HL-60/S4 treated with retinoic acid at 250 ng/mL for 4 days and 3 days (cell line): ENCODE data around the gene ZNF385D.

Experiments
- in situ Hi-C: fragments of 300-500 bp; cut with MboI; formaldehyde crosslinking; loops from 2 replicates; pipeline ENCODE4 v1.7.0; 2022; ENCODE audit warnings: low sequenced_read_pairs

The ZNF385D gene

GRCh38 chr3:21750831-21751391 lies at the start of gene ZNF385D:
TSS of gene ZNF385D (minus strand) at chr3:21751210. CDS start at chr3:21750916, 294 bp downstream.
- in situ Hi-C loops, result no loop called here

- in situ Hi-C loops, result no loop called here
Measured at GRCh38 chr3:21798356-21799088, 47.5 kb upstream of the ZNF385D start.

GRCh38 chr3:21795921-21796320 lies 44.9 kb upstream of the ZNF385D start:
- in situ Hi-C loops, result no loop called here

GRCh38 chr3:21795152-21795837 lies 44.3 kb upstream of the ZNF385D start:
- in situ Hi-C loops, result no loop called here

GRCh38 chr3:21794291-21794690 lies 43.3 kb upstream of the ZNF385D start:
- in situ Hi-C loops, result no loop called here

- in situ Hi-C loops, result no loop called here
Measured at GRCh38 chr3:21792176-21792575, 41.2 kb upstream of the ZNF385D start.

GRCh38 chr3:21791356-21791755 lies 40.3 kb upstream of the ZNF385D start:
- in situ Hi-C loops, result no loop called here

GRCh38 chr3:21790466-21790865 lies 39.5 kb upstream of the ZNF385D start:
- in situ Hi-C loops, result no loop called here

GRCh38 chr3:21789730-21790129 lies 38.7 kb upstream of the ZNF385D start:
- in situ Hi-C loops, result no loop called here

- in situ Hi-C loops, result no loop called here
Measured at GRCh38 chr3:21786438-21786797, 35.4 kb upstream of the ZNF385D start.

- in situ Hi-C loops, result no loop called here
Measured at GRCh38 chr3:21785765-21786437, 34.9 kb upstream of the ZNF385D start.

GRCh38 chr3:21783839-21784238 lies 32.8 kb upstream of the ZNF385D start:
- in situ Hi-C loops, result no loop called here

- in situ Hi-C loops, result no loop called here
Measured at GRCh38 chr3:21781355-21781754, 30.3 kb upstream of the ZNF385D start.

GRCh38 chr3:21779909-21780308 lies 28.9 kb upstream of the ZNF385D start:
- in situ Hi-C loops, result no loop called here

GRCh38 chr3:21778715-21779114 lies 27.7 kb upstream of the ZNF385D start:
- in situ Hi-C loops, result no loop called here

GRCh38 chr3:21777821-21778220 lies 26.8 kb upstream of the ZNF385D start:
- in situ Hi-C loops, result no loop called here

GRCh38 chr3:21766002-21766401 lies 15.0 kb upstream of the ZNF385D start:
- in situ Hi-C loops, result no loop called here

- in situ Hi-C loops, result no loop called here
Measured at GRCh38 chr3:21755896-21756295, 4.9 kb upstream of the ZNF385D start.

GRCh38 chr3:21754839-21755238 lies 3.8 kb upstream of the ZNF385D start:
- in situ Hi-C loops, result no loop called here

- in situ Hi-C loops, result no loop called here
Measured at GRCh38 chr3:21752749-21753347, 1.8 kb upstream of the ZNF385D start.

- in situ Hi-C loops, result no loop called here
Measured at GRCh38 chr3:21751886-21752285, 876 bp upstream of the ZNF385D start.
